HepG2 (cell line): ENCODE data around the gene GUCY1A1. TPM values are rescaled to one million over a fixed set of nuclear protein-coding genes. Genes with fewer than 3 reads are reported as not detected.

Source experiments
- ATAC-seq: fragments of 200-7000 bp; cut with Tn5 transposase; 3 replicates; pipeline ENCODE4 v1.9.1; 2020; ENCODE audit warnings: mild to moderate bottlenecking, moderate library complexity
- BruUV-seq: library from RNA; stranded (reverse); fragments of 400-500 nt; replicated peaks from 2 replicates; lab custom pipeline; 2021; lab: Mats Ljungman, UMichigan
- CTCF ChIA-PET: fragments of 300-600 bp; formaldehyde crosslinking; extraction: SDS; loops from one replicate; lab custom pipeline; 2021; ENCODE audit warnings: low total read pairs, inconsistent platforms, low intra/inter-chr PET ratio; lab: Yijun Ruan, JAX
- POLR2A ChIA-PET: fragments of 350-600 bp; sonication (Branson Sonifier 250); formaldehyde crosslinking; loops from one replicate; lab custom pipeline; 2020; ENCODE audit warnings: antibody characterized with exemption, inconsistent platforms; lab: Yijun Ruan, JAX
- DNase-seq: peaks from one replicate; pipeline ENCODE4 v3.0.0-alpha.2; 2015; ENCODE audit warnings: low spot score
- FAIRE-seq: peaks from 3 replicates; lab custom pipeline; 2011; peaks lifted over from hg19 to GRCh38; lab: Jason Lieb, UNC
- H2AFZ ChIP-seq: one replicate; pipeline ENCODE4 v1.6.1; 2011; ENCODE audit warnings: low read length, inconsistent platforms
- H3K27ac ChIP-seq: fragments of 300-600 bp; 3 replicates; pipeline ENCODE4 v1.8.0; 2011; ENCODE audit warnings: mixed run types, mild to moderate bottlenecking, mixed read lengths, low read length, inconsistent platforms; ENCODE audit not compliant: insufficient read depth; ENCODE audit errors: extremely low read length
- H3K27me3 ChIP-seq, 2 experiments: fragments of 200-600 bp in 1 of 2; 2 replicates in 1 of 2; 3 replicates in 1 of 2; pipeline versions ENCODE4 v1.6.0 to v1.8.0; 2011; ENCODE audit warnings: low read length in 2 of 2, mild to moderate bottlenecking in 2 of 2, moderate library complexity in 2 of 2, inconsistent platforms in 1 of 2; ENCODE audit not compliant: insufficient read depth in 2 of 2, control insufficient read depth in 1 of 2
- H3K36me3 ChIP-seq, 2 experiments: fragments of 200-600 bp in 1 of 2; replicated peaks in 1 of 2; 2 replicates in 1 of 2; 3 replicates in 1 of 2; pipeline versions ENCODE4 v1.5.1 to v1.8.0; 2011; ENCODE audit warnings: low read length in 2 of 2, inconsistent platforms in 1 of 2; ENCODE audit not compliant: insufficient read depth in 2 of 2, control insufficient read depth in 1 of 2
- H3K4me1 ChIP-seq: 2 replicates; pipeline ENCODE4 v1.5.1; 2012; ENCODE audit warnings: low read length, inconsistent platforms; ENCODE audit not compliant: insufficient read depth
- H3K4me2 ChIP-seq: 2 replicates; pipeline ENCODE4 v1.6.0; 2011; ENCODE audit warnings: low read depth, low read length, inconsistent platforms
- H3K4me3 ChIP-seq, 3 experiments: fragments of 200-600 bp in 1 of 3; sonication (generic), shearing (Covaris generic) in 1 of 3; replicated peaks in 1 of 3; 2 replicates each; pipeline ENCODE4 v1.5.1; 2011 to 2016; ENCODE audit warnings: low read length in 3 of 3, inconsistent platforms in 2 of 3, low read depth in 2 of 3, mild to moderate bottlenecking in 2 of 3, control low read depth in 1 of 3, mixed read lengths in 1 of 3; ENCODE audit not compliant: insufficient read depth in 1 of 3
- H3K79me2 ChIP-seq: one replicate; pipeline ENCODE4 v1.6.1; 2011; ENCODE audit warnings: low read length, inconsistent platforms; ENCODE audit not compliant: insufficient read depth
- H3K9ac ChIP-seq: 2 replicates; pipeline ENCODE4 v1.6.0; 2011; ENCODE audit warnings: mild to moderate bottlenecking, low read depth, low read length, inconsistent platforms; ENCODE audit not compliant: insufficient read depth
- H3K9me3 ChIP-seq: 2 replicates; pipeline ENCODE4 v1.5.1; 2012; ENCODE audit warnings: mild to moderate bottlenecking, low read length
- H4K20me1 ChIP-seq: 2 replicates; pipeline ENCODE4 v1.6.0; 2011; ENCODE audit warnings: inconsistent platforms, mild to moderate bottlenecking, low read length, moderate library complexity; ENCODE audit not compliant: insufficient read depth
- SMAD3 ChIP-seq: sonication (generic); formaldehyde crosslinking; IDR thresholded peaks from 2 replicates; pipeline ENCODE4 v1.4.0; 2020; ENCODE audit warnings: missing genetic modification reagents
- SNAPC2 ChIP-seq: sonication (generic); formaldehyde crosslinking; IDR thresholded peaks from 2 replicates; pipeline ENCODE4 v1.8.1; 2022; ENCODE audit warnings: mild to moderate bottlenecking, missing genetic modification reagents
- TSC22D2 ChIP-seq: sonication (generic); formaldehyde crosslinking; IDR thresholded peaks from 2 replicates; pipeline ENCODE4 v1.5.1; 2020; ENCODE audit warnings: missing genetic modification reagents, mild to moderate bottlenecking, borderline replicate concordance
- ZKSCAN1 ChIP-seq: fragments of 150-350 bp; IDR thresholded peaks from 2 replicates; pipeline ENCODE4 v1.6.1; 2014; ENCODE audit warnings: low read length
- ZNF263 ChIP-seq: sonication (generic); formaldehyde crosslinking; IDR thresholded peaks from 2 replicates; pipeline ENCODE4 v1.4.0; 2020; ENCODE audit warnings: missing genetic modification reagents
- ZNF589 ChIP-seq: sonication (generic); formaldehyde crosslinking; conservative IDR thresholded peaks from 2 replicates; pipeline ENCODE4 v1.8.0; 2022; ENCODE audit warnings: mild to moderate bottlenecking, moderate library complexity, missing genetic modification reagents
- ZNF770 ChIP-seq: sonication (generic); formaldehyde crosslinking; IDR thresholded peaks from 2 replicates; pipeline ENCODE4 v1.5.0; 2020; ENCODE audit warnings: mild to moderate bottlenecking, missing genetic modification reagents
- WGBS: methylation state at CpG from one replicate; pipeline ENCODE4 v1.1.6; 2017; ENCODE audit warnings: low lambda C conversion rate; 5-methylcytosine and 5-hydroxymethylcytosine counted together
- in situ Hi-C: cut with HindIII; loops from 2 replicates; pipeline ENCODE4 v1.10.0; 2017; ENCODE audit warnings: low pct_unique_long_range_greater_than_20kb; ENCODE audit not compliant: extremely low pct_ligation_motif_present
- intact Hi-C: fragments of 100-400 bp; cut with micrococcal nuclease; formaldehyde crosslinking; loops from one replicate; pipeline ENCODE4 v1.10.0; 2022; ENCODE audit not compliant: unreplicated experiment
- polyA plus RNA-seq, 8 experiments: library from polyadenylated mRNA; depleted of rRNA in 3 of 8; stranded (reverse) in 7 of 8; unstranded in 1 of 8; fragments of >200 nt; fragmentation: Illumina TruSeq in 4 of 8; extraction: Trizol in 4 of 8; gene quantifications; 2 replicates each; pipeline versions ENCODE4 v1.2.1 to v1.2.3, GENCODE V29; 2011 to 2016; ENCODE audit warnings: low read depth in 4 of 8, missing spikeins in 1 of 8, mixed read lengths in 1 of 8; ENCODE audit not compliant: insufficient read depth in 1 of 8
- total RNA-seq, 5 experiments: library from RNA; depleted of rRNA; stranded (reverse); fragments of >200 nt; fragmentation: Illumina TruSeq; extraction: Trizol; gene quantifications; 2 replicates each; pipeline ENCODE4 v1.2.3, GENCODE V29; 2016; ENCODE audit warnings: low read depth in 1 of 5
- TF ChIP-seq, protein P1 (sequence below): sonication (generic); formaldehyde crosslinking; IDR thresholded peaks from 2 replicates; pipeline ENCODE4 v1.4.0; 2020; ENCODE audit warnings: missing genetic modification reagents, borderline replicate concordance

The GUCY1A1 gene
- total and polyA plus RNA-seq, 2 of the 13 experiments (the other 11 are each of a cell fraction or from before 2014, with no cell fraction given): not detected

DNA sequence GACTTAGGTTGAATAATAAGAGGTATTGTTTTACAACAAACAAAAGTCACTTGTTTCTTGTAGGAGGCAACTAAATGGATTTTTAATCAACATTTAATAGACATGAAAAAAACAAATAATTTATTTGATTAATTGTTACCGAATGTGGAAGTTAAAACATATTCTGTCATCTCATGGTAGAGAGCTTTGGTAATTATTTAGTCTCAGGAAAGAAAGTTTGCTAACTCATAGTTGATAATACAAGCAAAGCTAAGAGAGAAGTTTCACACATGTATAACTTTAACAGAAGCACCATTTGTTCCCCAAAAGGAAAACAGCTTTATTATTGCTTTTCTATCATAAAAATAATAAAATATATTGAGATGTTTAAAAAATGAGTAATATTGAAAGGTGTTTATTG, 44.9 kb downstream of the GUCY1A1 start:
- Histone ChIP-seq H3K79me2 (no peaks in the 10 kb centered on the region), H2AFZ (no peak overlapping the region), H4K20me1 (no peaks in the 10 kb centered on the region), H3K27me3 (no peaks in the 10 kb centered on the region), H3K9me3 (no peaks in the 10 kb centered on the region), H3K36me3 (no peaks in the 10 kb centered on the region), H3K4me3 (no peak overlapping the region), H3K27ac (no peak overlapping the region), H3K4me1 (no peaks in the 10 kb centered on the region), H3K9ac (no peak overlapping the region), H3K4me2 (no peak overlapping the region)
- CTCF ChIA-PET: no interaction called here
- in situ Hi-C loops (no loop called here), intact Hi-C loops (no loop called here)
- FAIRE-seq: no peak
- TF ChIP-seq SMAD3 (CRISPR knock-in tag) (no peak), ZNF770 (CRISPR knock-in tag) (no peak), TSC22D2 (CRISPR knock-in tag) (no peak)
- POLR2A ChIA-PET: no interaction called here
- DNase-seq: no peak
- WGBS: 0% methylated on average over 1 of the region's 1 CpG
- BruUV-seq: no TSS peak
- no peak for ATAC-seq

DNA sequence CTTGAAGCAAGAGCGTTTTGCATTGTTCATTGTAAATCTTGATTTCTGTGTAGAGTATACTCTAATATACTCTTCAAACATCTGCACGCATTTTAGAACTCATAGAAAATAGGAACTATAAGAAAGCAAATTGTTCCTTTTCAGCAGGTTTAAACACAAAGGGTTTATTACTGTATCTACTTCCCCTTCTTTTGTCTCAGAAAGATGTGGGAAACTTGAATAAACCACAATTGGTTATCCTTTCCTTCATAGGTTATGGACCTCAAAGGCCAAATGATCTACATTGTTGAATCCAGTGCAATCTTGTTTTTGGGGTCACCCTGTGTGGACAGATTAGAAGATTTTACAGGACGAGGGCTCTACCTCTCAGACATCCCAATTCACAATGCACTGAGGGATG, 46.2 kb downstream of the GUCY1A1 start:
- no peaks in the 10 kb centered on the region for H3K79me2 ChIP-seq
- no peaks in the 10 kb centered on the region for H3K4me1 ChIP-seq
- in situ Hi-C loops (no loop called here), intact Hi-C loops (no loop called here)
- H3K9me3 ChIP-seq: no peaks in the 10 kb centered on the region
- H4K20me1 ChIP-seq: no peaks in the 10 kb centered on the region
- DNase-seq: no peak
- no peak overlapping the region for H3K4me3 ChIP-seq
- H3K9ac ChIP-seq: no peak overlapping the region
- no peak for FAIRE-seq
- no TSS peak for BruUV-seq
- H3K4me2 ChIP-seq: no peak overlapping the region
- POLR2A ChIA-PET: no interaction called here
- no peaks in the 10 kb centered on the region for H3K27me3 ChIP-seq
- H3K27ac ChIP-seq: no peak overlapping the region
- CTCF ChIA-PET: no interaction called here
- ATAC-seq: no peak
- H2AFZ ChIP-seq: no peak overlapping the region
- TF ChIP-seq SNAPC2 (CRISPR knock-in tag): no peak
- TF ChIP-seq ZNF589 (CRISPR knock-in tag): no peak
- TF ChIP-seq, protein P1, sequence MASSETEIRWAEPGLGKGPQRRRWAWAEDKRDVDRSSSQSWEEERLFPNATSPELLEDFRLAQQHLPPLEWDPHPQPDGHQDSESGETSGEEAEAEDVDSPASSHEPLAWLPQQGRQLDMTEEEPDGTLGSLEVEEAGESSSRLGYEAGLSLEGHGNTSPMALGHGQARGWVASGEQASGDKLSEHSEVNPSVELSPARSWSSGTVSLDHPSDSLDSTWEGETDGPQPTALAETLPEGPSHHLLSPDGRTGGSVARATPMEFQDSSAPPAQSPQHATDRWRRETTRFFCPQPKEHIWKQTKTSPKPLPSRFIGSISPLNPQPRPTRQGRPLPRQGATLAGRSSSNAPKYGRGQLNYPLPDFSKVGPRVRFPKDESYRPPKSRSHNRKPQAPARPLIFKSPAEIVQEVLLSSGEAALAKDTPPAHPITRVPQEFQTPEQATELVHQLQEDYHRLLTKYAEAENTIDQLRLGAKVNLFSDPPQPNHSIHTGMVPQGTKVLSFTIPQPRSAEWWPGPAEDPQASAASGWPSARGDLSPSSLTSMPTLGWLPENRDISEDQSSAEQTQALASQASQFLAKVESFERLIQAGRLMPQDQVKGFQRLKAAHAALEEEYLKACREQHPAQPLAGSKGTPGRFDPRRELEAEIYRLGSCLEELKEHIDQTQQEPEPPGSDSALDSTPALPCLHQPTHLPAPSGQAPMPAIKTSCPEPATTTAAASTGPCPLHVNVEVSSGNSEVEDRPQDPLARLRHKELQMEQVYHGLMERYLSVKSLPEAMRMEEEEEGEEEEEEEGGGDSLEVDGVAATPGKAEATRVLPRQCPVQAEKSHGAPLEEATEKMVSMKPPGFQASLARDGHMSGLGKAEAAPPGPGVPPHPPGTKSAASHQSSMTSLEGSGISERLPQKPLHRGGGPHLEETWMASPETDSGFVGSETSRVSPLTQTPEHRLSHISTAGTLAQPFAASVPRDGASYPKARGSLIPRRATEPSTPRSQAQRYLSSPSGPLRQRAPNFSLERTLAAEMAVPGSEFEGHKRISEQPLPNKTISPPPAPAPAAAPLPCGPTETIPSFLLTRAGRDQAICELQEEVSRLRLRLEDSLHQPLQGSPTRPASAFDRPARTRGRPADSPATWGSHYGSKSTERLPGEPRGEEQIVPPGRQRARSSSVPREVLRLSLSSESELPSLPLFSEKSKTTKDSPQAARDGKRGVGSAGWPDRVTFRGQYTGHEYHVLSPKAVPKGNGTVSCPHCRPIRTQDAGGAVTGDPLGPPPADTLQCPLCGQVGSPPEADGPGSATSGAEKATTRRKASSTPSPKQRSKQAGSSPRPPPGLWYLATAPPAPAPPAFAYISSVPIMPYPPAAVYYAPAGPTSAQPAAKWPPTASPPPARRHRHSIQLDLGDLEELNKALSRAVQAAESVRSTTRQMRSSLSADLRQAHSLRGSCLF (CRISPR knock-in tag): no peak
- TF ChIP-seq ZKSCAN1: no peak
- no peak for TF ChIP-seq ZNF263 (CRISPR knock-in tag)
- H3K36me3 ChIP-seq: no peaks in the 10 kb centered on the region
- 0% methylated on average over 3 of the region's 3 CpGs for WGBS
